ENCODE results near the gene CEP41. TPM values are rescaled to one million over a fixed set of nuclear protein-coding genes. Genes with fewer than 3 reads are reported as not detected.

The CEP41 gene
- total RNA-seq, 8 experiments from 2014 or later: 7.0 to 22.6 (median 17.9) TPM

DNA sequence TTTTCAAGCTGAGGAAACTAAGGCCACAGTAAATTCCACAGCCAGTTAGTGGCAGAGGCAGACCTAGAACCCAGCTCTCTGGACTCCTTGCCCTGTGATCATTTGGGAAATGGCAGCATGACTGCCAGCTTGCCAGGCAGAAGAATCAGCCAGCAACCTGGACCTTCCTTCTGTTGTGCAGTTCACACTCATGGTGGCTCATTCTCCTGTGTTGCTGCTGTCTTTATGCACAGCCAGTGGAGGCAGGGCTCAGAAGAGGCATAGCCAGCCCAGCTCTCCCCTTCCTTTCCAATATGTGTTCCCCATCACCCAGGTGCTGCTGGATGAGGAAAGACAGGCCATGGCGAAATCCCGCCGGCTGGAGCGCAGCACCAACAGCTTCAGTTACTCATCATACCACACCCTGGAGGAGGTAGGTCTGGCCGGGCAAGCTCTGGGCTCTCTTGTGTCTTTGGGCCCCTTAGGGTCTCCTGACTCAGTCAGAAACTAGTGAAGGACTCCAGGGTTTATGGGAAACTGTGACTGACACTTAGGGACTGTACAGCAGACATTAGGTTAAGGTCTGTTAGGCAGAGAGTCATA, 81.4 kb downstream of the CEP41 start:
- Histone ChIP-seq H3K4me3 (no peak overlapping the region), H3K27ac (no peak overlapping the region), H3K4me1 (replicated peaks in 1 of 2) (peaks cover 14 to 18% of the 10 kb centered on the region in 2 donors)
- 81 to 96% (median 89%) methylated on average over 3 to 4 of the region's 5 CpGs; no CpG with 5 or more reads in 7 of the 10 experiments for WGBS, 10 experiments
- in situ Hi-C loops (cut with MboI; ENCODE audit: low pct_unique_long_range_greater_than_20kb in 2 of 9, low sequenced_read_pairs in 9 of 9, unreplicated experiment in 9 of 9): no loop called here
- ATAC-seq (replicated peaks in 6 of 8): no peak

DNA sequence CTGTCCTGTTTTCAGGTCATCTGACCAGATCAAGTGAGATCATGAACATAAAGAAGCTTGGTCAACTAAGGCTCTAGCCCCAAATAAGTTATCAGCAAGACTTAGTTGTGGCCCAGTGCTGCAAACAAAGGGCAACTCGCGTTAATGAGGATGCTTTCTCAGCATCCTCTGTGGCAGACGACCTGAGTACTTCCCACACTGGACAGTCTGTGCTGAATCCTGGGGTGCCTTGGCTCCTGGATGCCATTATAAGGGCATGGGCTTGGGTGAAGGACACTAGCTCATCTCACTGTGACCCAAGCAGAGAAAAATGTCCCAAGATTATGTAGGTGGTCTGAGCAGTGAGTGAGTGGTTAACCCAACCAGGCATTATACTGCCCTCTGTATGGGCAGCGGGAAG, 82.3 kb downstream of the CEP41 start:
- in situ Hi-C loops (cut with MboI; ENCODE audit: low pct_unique_long_range_greater_than_20kb in 2 of 9, low sequenced_read_pairs in 9 of 9, unreplicated experiment in 9 of 9): no loop called here
- Histone ChIP-seq H3K4me1 (replicated peaks in 1 of 2) (peaks cover 16 to 19% of the 10 kb centered on the region in 2 donors), H3K27ac (no peak overlapping the region), H3K4me3 (no peak overlapping the region)
- no peak for ATAC-seq (replicated peaks in 6 of 8)
- WGBS, 10 experiments: 89 to 100% (median 100%) methylated on average over 1 to 4 of the region's 4 CpGs; no CpG with 5 or more reads in 3 of the 10 experiments

DNA sequence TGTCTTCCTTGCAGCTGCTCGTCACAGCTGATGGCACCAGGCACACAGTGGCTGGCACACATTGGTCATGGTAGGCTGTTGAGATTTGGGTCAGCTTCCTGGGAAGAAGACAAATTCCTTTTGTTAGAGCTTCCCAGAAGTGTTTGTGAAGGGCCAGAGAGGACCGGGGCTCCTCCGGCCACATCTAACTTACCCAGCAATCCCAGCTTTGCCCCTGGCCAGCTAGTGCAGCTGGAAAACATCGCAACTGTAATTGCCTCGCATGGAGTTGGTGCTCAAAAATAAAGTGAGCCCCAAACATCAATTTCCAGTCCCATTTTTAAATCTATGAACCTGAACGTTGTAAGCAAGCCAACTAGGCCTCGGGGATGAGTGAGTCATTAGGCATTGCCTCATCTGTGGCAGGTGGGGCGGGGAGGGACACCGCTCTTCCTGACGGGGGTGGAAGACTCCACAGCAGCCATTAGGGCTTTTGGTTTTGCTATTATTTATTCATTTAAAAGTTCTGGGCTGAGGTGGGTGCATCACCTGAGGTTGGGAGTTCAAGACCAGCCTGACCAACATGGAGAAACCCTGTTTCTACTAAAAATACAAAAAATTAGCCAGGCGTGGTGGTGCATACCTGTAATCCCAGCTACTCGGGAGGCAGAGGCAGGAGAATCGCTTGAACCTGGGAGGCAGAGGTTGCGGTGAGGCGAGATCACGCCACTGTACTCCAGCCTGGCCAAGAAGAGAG, 83.8 kb downstream of the CEP41 start:
- Histone ChIP-seq H3K4me3 (no peak overlapping the region), H3K4me1 (replicated peaks in 1 of 2) (peaks cover 31 to 33% of the 10 kb centered on the region in 2 donors), H3K27ac (peak overlapping the region; percentile 21 to 80)
- 53 to 100% (median 92%) methylated on average over 1 to 6 of the region's 16 CpGs for WGBS, 10 experiments
- in situ Hi-C loops (cut with MboI; ENCODE audit: low pct_unique_long_range_greater_than_20kb in 2 of 9, low sequenced_read_pairs in 9 of 9, unreplicated experiment in 9 of 9): no loop called here
- ATAC-seq (replicated peaks in 6 of 8): peak in 2 of 8 experiments; percentile 11 to 24

DNA sequence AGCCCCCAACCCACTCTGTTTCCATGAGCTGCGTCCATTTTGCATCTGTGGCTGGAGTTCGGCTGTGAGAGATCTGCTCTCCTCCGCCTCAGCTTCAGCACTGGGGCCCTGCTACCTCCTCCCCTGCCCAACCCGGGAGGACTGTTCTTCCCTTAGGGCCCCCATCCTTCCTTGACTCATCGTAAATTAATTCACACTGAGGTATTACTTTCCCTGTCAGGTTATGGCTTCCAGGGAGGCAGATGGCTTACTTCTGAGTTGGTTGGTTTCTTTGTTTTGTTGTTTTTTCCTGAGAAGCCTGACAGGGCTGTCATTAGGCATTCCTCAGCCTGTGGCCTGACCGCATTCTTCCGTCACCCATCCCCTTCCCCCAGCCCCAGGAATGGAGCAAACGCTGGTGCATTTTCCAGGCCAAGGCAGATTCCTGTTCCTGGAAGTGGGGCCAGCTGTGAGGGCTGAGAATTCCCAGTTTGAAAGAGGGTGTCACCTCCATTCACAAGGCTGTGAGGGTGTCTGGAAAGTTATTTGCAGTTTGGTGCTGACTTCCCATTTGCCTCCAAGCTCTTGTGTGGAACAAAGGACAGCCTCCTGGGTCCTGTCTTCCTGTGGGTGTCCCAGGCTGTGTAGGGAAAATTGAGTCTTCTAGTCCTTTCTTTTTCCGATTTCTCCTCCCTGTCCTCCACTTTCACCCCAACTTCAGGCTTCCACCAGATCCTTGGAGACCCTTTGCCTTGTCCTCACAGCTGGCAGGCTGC, 84.5 kb downstream of the CEP41 start:
- peak; percentile 23 to 93 (median 52) for ATAC-seq (replicated peaks in 6 of 8)
- no peak overlapping the region for H3K4me3 ChIP-seq
- H3K27ac ChIP-seq: peak overlapping the region; percentile 21 to 80
- in situ Hi-C loops (cut with MboI; ENCODE audit: low pct_unique_long_range_greater_than_20kb in 2 of 9, low sequenced_read_pairs in 9 of 9, unreplicated experiment in 9 of 9): no loop called here
- peaks cover 38 to 41% of the 10 kb centered on the region in 2 donors for H3K4me1 ChIP-seq (replicated peaks in 1 of 2)
- WGBS, 10 experiments: 11 to 100% (median 61%) methylated on average over 1 to 7 of the region's 9 CpGs; no CpG with 5 or more reads in 2 of the 10 experiments

DNA sequence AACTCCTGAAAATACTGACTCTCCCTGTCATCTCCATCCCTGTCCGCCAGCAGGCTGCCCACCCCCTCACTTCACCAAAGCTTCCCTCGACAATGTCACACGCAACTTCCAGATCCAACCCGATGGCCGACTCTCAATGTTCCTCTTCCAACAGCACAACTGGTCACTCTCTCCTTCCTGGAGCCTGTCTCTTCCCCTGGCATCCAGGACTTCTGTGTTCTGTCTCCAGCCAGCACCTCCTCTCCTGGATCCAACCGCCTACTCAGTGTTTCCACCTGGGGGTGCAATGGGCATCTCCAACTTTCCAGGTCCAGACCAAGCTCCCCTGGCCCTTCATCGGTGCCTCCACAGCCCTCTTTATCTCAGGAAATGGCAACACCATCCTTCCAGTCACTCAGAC, 87.6 kb downstream of the CEP41 start:
- in situ Hi-C loops (cut with MboI; ENCODE audit: low pct_unique_long_range_greater_than_20kb in 2 of 9, low sequenced_read_pairs in 9 of 9, unreplicated experiment in 9 of 9): no loop called here
- 18 to 100% (median 92%) methylated on average over 1 to 6 of the region's 7 CpGs; no CpG with 5 or more reads in 1 of the 10 experiments for WGBS, 10 experiments
- Histone ChIP-seq H3K27ac (peak overlapping the region in 1 of 2 donors; percentile 65), H3K4me1 (replicated peaks in 1 of 2) (peaks cover 53 to 56% of the 10 kb centered on the region in 2 donors), H3K4me3 (no peak overlapping the region)
- ATAC-seq (replicated peaks in 6 of 8): no peak

DNA sequence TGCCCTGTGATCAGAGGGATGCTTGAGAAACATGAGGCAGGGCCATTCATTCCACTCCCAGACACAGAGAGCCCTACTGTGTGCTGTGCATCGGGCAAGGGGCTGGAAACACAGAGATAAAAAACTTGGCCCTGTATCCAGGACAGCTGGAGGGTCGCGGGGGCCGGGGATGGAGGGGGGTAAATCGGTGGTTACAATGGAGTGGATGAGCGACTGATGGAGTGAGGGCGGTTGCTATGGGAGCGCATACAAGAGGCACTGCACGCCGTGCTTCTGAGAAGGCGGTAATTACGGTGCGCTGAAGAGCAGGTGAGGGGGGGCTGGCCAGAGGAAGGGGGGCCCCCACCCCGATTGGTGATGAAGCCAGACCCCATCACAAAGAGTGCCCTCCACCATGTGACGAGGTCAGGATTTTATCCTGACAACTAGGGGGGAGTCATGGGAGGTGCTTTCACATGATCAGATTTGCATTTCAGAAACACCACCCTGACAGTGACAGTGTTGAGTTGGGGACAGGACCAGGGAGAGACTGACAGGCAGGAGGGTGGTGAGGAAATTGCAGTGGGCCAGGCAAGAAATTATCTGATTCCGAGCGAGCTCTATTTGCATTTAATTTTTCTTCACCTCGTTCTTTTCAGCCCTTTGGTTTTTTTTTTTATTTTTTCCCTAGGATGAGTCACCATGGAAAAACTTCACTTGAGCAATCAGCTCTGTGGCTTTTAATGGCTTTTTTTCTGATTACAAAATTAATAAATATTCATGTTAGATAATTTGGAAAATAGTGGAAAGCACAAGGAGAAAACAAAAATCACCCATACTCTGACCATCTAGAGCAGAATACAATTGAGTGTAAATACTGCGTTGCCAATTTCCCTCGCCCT, 88.4 kb downstream of the CEP41 start:
- peak in 7 of 8 experiments; percentile 7 to 88 (median 84) for ATAC-seq (replicated peaks in 6 of 8)
- in situ Hi-C loops (cut with MboI; ENCODE audit: low pct_unique_long_range_greater_than_20kb in 2 of 9, low sequenced_read_pairs in 9 of 9, unreplicated experiment in 9 of 9): no loop called here
- 0 to 57% (median 32%) methylated on average over 2 to 8 of the region's 20 CpGs for WGBS, 10 experiments
- peak overlapping the region; percentile 55 to 65 for H3K27ac ChIP-seq
- H3K4me3 ChIP-seq: peak overlapping the region in 2 of 5 donors; percentile 4 to 17
- peaks cover 53 to 56% of the 10 kb centered on the region in 2 donors for H3K4me1 ChIP-seq (replicated peaks in 1 of 2)

DNA sequence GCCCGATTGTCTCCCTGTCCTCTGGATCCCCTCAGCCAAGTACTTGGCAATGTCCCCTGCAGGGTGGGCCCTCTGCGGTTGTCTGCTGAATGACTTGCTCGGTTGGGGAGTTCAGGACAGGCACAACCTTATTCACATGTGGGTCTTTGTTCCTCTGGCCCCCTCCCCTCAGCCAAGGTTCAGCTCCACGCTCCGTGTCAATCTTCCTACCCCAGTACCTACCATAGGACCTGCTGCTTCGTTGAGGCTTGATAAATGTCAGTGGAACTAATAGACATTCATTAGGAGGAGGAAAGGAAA, 89.1 kb downstream of the CEP41 start:
- WGBS, 10 experiments: 0 to 75% (median 36%) methylated on average over 1 to 4 of the region's 6 CpGs; no CpG with 5 or more reads in 2 of the 10 experiments
- peak in 5 of 8 experiments; percentile 0 to 12 (median 8) for ATAC-seq (replicated peaks in 6 of 8)
- peak overlapping the region; percentile 55 to 65 for H3K27ac ChIP-seq
- peaks cover 49 to 52% of the 10 kb centered on the region in 2 donors for H3K4me1 ChIP-seq (replicated peaks in 1 of 2)
- H3K4me3 ChIP-seq: no peak overlapping the region
- in situ Hi-C loops (cut with MboI; ENCODE audit: low pct_unique_long_range_greater_than_20kb in 2 of 9, low sequenced_read_pairs in 9 of 9, unreplicated experiment in 9 of 9): no loop called here

DNA sequence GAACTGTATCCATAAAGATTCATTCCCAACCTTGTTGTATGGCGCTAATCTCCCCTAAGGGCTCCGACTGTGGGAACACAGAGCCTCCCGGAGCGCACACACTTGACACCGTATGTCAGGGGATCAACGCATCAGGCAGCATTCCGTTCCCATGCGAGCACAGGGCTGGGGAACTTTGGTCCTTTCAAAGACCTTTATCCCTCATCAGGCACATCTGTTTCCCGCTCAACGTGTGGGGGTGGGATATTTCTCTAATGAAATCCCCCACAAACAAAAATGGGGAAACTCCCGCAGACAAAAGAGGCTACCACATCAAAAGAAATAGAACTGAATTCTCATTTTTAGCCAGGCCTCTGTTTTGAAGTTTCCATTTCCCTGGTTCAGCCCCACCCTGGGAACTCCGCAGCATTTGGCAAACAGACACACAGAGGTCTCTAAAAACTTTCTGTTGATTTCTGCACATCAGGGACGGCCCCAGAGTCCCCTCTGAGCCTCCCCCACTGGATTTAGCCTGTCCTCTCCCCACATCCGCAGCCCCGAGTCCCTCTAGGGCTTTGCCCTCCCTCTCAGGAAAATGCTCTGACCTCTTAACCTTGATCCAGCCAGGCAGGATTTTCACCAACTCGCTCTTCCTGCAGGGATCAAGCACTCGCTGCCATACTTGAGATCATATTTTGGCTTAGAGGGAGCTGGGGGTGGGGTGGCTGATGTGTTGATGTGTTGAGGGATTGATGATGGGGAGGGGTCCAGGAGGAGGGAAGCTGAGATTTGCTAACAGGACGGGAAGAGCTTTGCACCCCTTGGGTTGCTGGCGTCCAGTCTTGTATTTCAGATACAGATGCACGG, 89.6 kb downstream of the CEP41 start:
- H3K27ac ChIP-seq: peak overlapping the region; percentile 55 to 65
- H3K4me3 ChIP-seq: no peak overlapping the region
- WGBS, 10 experiments: 0 to 67% (median 23%) methylated on average over 2 to 8 of the region's 20 CpGs; no CpG with 5 or more reads in 3 of the 10 experiments
- peak in 2 of 8 experiments; percentile 13 to 29 for ATAC-seq (replicated peaks in 6 of 8)
- in situ Hi-C loops (cut with MboI; ENCODE audit: low pct_unique_long_range_greater_than_20kb in 2 of 9, low sequenced_read_pairs in 9 of 9, unreplicated experiment in 9 of 9): no loop called here
- peaks cover 43 to 48% of the 10 kb centered on the region in 2 donors for H3K4me1 ChIP-seq (replicated peaks in 1 of 2)

DNA sequence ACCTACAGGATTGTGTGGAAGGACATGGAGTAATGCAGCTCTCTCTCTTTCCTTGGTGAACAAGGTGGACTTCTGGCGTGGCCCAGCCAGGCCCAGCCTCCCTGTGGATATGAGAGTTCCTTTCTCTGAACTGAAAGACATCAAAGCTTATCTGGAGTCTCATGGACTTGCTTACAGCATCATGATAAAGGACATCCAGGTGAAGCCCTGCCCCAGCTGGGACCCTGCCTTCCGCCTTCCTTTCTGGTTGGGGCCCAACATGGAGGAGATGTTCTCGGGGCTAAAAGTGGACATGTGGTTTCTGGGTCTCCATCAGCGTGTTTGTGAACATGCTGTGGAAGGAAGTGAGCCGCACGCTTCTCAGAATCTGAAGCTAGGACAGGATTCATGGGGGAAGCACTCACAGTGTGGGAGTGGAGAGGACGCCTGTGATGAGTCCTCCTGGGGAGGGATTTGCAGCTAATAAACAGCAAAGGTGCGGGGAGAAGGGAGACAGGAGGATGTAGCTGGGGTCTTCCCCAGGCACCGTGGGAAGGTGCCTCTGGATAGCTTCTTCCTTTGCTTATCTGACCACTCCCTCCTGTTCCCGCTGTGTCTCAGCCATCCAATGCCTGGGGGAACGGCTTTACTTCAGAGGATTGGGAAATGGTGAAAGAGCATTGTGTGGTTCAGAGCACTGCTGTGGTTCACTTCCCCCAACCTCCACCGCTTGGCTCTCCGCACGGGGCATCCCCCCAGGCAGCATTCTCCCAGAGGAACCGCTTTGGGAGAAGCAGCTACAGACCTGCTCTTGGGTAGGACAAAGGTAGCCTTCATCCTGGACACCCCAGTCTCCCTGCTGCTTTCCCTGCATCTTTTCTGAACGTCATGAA, 90.7 kb downstream of the CEP41 start:
- H3K4me3 ChIP-seq: no peak overlapping the region
- peak overlapping the region; percentile 49 to 65 for H3K27ac ChIP-seq
- H3K4me1 ChIP-seq (replicated peaks in 1 of 2): peaks cover 44 to 49% of the 10 kb centered on the region in 2 donors
- WGBS, 10 experiments: 60 to 96% (median 78%) methylated on average over 1 to 7 of the region's 16 CpGs; no CpG with 5 or more reads in 2 of the 10 experiments
- peak in 1 of 8 experiments; percentile 11 for ATAC-seq (replicated peaks in 6 of 8)
- in situ Hi-C loops (cut with MboI; ENCODE audit: low pct_unique_long_range_greater_than_20kb in 2 of 9, low sequenced_read_pairs in 9 of 9, unreplicated experiment in 9 of 9): no loop called here

DNA sequence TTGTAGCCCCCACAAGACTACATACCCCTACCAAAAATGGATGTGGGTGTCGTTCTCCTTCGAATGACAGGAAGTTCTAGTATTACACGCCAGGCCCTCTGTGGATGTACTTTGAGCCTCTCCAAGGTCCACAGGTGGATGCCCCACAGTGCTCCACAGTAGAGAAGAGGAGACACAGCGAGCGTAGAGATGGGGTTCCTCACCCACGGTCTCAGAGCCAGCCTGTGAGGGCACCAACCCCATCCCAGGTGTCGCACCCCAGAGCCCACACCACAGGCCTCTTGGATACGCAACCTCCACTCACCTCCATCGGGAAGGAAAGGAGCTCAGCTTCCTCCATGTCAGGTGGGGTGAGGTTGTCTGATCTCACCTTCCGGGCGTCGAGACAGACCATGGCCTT, 93.9 kb downstream of the CEP41 start:
- 60% methylated on average over 2 of the region's 12 CpGs; no CpG with 5 or more reads in 9 of the 10 experiments for WGBS, 10 experiments
- ATAC-seq (replicated peaks in 6 of 8): no peak
- H3K4me3 ChIP-seq: no peak overlapping the region
- H3K4me1 ChIP-seq (replicated peaks in 1 of 2): peaks cover 34 to 40% of the 10 kb centered on the region in 2 donors
- no peak overlapping the region for H3K27ac ChIP-seq
- in situ Hi-C loops (cut with MboI; ENCODE audit: low pct_unique_long_range_greater_than_20kb in 2 of 9, low sequenced_read_pairs in 9 of 9, unreplicated experiment in 9 of 9): no loop called here
